ENCODE data around the gene TMEM254. TPM values are rescaled to one million over a fixed set of nuclear protein-coding genes. Genes with fewer than 3 reads are reported as not detected.
A peak's percentile ranks its signal among the peaks of the same experiment; 100 is the strongest.

The TMEM254 gene
- total and polyA plus RNA-seq, 2 experiments from 2014 or later, result 21.1 to 21.5 TPM

- TF ChIP-seq, protein P1, sequence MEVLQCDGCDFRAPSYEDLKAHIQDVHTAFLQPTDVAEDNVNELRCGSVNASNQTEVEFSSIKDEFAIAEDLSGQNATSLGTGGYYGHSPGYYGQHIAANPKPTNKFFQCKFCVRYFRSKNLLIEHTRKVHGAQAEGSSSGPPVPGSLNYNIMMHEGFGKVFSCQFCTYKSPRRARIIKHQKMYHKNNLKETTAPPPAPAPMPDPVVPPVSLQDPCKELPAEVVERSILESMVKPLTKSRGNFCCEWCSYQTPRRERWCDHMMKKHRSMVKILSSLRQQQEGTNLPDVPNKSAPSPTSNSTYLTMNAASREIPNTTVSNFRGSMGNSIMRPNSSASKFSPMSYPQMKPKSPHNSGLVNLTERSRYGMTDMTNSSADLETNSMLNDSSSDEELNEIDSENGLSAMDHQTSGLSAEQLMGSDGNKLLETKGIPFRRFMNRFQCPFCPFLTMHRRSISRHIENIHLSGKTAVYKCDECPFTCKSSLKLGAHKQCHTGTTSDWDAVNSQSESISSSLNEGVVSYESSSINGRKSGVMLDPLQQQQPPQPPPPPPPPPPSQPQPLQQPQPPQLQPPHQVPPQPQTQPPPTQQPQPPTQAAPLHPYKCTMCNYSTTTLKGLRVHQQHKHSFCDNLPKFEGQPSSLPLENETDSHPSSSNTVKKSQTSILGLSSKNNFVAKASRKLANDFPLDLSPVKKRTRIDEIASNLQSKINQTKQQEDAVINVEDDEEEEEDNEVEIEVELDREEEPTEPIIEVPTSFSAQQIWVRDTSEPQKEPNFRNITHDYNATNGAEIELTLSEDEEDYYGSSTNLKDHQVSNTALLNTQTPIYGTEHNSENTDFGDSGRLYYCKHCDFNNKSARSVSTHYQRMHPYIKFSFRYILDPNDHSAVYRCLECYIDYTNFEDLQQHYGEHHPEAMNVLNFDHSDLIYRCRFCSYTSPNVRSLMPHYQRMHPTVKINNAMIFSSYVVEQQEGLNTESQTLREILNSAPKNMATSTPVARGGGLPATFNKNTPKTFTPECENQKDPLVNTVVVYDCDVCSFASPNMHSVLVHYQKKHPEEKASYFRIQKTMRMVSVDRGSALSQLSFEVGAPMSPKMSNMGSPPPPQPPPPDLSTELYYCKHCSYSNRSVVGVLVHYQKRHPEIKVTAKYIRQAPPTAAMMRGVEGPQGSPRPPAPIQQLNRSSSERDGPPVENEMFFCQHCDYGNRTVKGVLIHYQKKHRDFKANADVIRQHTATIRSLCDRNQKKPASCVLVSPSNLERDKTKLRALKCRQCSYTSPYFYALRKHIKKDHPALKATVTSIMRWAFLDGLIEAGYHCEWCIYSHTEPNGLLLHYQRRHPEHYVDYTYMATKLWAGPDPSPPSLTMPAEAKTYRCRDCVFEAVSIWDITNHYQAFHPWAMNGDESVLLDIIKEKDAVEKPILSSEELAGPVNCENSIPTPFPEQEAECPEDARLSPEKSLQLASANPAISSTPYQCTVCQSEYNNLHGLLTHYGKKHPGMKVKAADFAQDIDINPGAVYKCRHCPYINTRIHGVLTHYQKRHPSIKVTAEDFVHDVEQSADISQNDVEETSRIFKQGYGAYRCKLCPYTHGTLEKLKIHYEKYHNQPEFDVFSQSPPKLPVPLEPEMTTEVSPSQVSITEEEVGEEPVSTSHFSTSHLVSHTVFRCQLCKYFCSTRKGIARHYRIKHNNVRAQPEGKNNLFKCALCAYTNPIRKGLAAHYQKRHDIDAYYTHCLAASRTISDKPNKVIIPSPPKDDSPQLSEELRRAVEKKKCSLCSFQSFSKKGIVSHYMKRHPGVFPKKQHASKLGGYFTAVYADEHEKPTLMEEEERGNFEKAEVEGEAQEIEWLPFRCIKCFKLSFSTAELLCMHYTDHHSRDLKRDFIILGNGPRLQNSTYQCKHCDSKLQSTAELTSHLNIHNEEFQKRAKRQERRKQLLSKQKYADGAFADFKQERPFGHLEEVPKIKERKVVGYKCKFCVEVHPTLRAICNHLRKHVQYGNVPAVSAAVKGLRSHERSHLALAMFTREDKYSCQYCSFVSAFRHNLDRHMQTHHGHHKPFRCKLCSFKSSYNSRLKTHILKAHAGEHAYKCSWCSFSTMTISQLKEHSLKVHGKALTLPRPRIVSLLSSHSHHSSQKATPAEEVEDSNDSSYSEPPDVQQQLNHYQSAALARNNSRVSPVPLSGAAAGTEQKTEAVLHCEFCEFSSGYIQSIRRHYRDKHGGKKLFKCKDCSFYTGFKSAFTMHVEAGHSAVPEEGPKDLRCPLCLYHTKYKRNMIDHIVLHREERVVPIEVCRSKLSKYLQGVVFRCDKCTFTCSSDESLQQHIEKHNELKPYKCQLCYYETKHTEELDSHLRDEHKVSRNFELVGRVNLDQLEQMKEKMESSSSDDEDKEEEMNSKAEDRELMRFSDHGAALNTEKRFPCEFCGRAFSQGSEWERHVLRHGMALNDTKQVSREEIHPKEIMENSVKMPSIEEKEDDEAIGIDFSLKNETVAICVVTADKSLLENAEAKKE (CRISPR knock-in tag; IDR thresholded peaks at IDR 0.05), result no peak
- TF ChIP-seq EZH2phosphoT487 (IDR thresholded peaks at IDR 0.05; ENCODE audit: unreplicated experiment), result no peak
- TF ChIP-seq ETS1 (IDR thresholded peaks at IDR 0.05), result no peak
These were observed 2.6 kb downstream of the TMEM254 start (continued) for GRCh38 chr10:80081026-80081425.

- Mint-ChIP-seq H3K36me3 (ENCODE audit: low read depth) (no peaks in the 10 kb centered on the region), H3K4me3 (no peak overlapping the region), H3K27ac (no peak overlapping the region), H3K27me3 (ENCODE audit: insufficient read depth, low read depth, poor library complexity) (peaks cover 8% of the 10 kb centered on the region), H3K4me1 (peaks cover 8% of the 10 kb centered on the region; the same call in 2 of the 3 replicates), H3K9me3 (no peaks in the 10 kb centered on the region)
- no peaks in the 10 kb centered on the region for H4K20me1 ChIP-seq (replicated peaks; ENCODE audit: insufficient read depth)
- no peaks in the 10 kb centered on the region for H3K9me2 ChIP-seq (ENCODE audit: insufficient read depth)
- H3K4me2 ChIP-seq, result no peak overlapping the region
- no peaks in the 10 kb centered on the region for H3K36me3 ChIP-seq (ENCODE audit: insufficient read depth)
- H2AFZ ChIP-seq, result no peak overlapping the region
- H3K4me3 ChIP-seq, result no peak overlapping the region
- H3K27me3 ChIP-seq (ENCODE audit: insufficient read depth), result no peaks in the 10 kb centered on the region
- H3K27ac ChIP-seq (ENCODE audit: low read depth), result no peak overlapping the region; the same call in 1 of the 2 replicates
- peaks cover 3% of the 10 kb centered on the region; the same call in 1 of the 2 replicates for H3F3A ChIP-seq (replicated peaks; ENCODE audit: low read depth)
- H3K79me2 ChIP-seq (replicated peaks; ENCODE audit: insufficient read depth), result peaks cover 10% of the 10 kb centered on the region
- ATAC-seq, result no peak
- H3K4me1 ChIP-seq (ENCODE audit: insufficient read depth), result no peaks in the 10 kb centered on the region; the same call in 1 of the 2 replicates
- DNase-seq (ENCODE audit: low spot score), result peak; percentile 31
- no peak for TF ChIP-seq EZH2phosphoT487 (IDR thresholded peaks at IDR 0.05; ENCODE audit: unreplicated experiment)
- no peak for TF ChIP-seq STAT1 (IDR thresholded peaks at IDR 0.05; ENCODE audit: unreplicated experiment)
- no peak for TF ChIP-seq CREB1 (CRISPR knock-in tag; IDR thresholded peaks at IDR 0.05; ENCODE audit: low read depth)
- TF ChIP-seq ZNF114 (CRISPR knock-in tag; IDR thresholded peaks at IDR 0.05), result no peak
- TF ChIP-seq NANOG (IDR thresholded peaks at IDR 0.05; ENCODE audit: borderline replicate concordance), result no peak
- TF ChIP-seq ETS1 (IDR thresholded peaks at IDR 0.05), result no peak
These were observed 3.6 kb downstream of the TMEM254 start for GRCh38 chr10:80081801-80082750.
